ENCODE data around the gene DAO. TPM values are rescaled to one million over a fixed set of nuclear protein-coding genes. Genes with fewer than 3 reads are reported as not detected.

DAO gene
- total and polyA plus RNA-seq, 2 donors, result 0.05 to 0.07 TPM

GRCh38 chr12:108918960-108919642 is 39.2 kb downstream of the DAO start:
- Histone ChIP-seq H3K4me3 (ENCODE audit: low read length in 2 of 2) (no peak overlapping the region), H3K36me3 (ENCODE audit: control insufficient read depth in 2 of 2, insufficient read depth in 2 of 2, low read length in 1 of 2) (no peaks in the 10 kb centered on the region), H3K9me3 (ENCODE audit: control insufficient read depth in 2 of 2, insufficient read depth in 1 of 2, low read length in 1 of 2) (peaks cover 0 to 4% of the 10 kb centered on the region in 2 donors), H3K27ac (ENCODE audit: low read depth in 1 of 2, low read length in 1 of 2) (no peak overlapping the region), H3K27me3 (ENCODE audit: control insufficient read depth in 2 of 2, insufficient read depth in 1 of 2, low read length in 1 of 2) (no peaks in the 10 kb centered on the region), H3K4me1 (ENCODE audit: control insufficient read depth in 2 of 2, insufficient read depth in 2 of 2, low read length in 2 of 2) (no peaks in the 10 kb centered on the region)
- WGBS, result 76% methylated on average over 3 of the region's 3 CpGs
- DNase-seq (ENCODE audit: low read depth in 6 of 9, low spot score in 9 of 9), result no peak

- H3K27me3 ChIP-seq (ENCODE audit: control insufficient read depth in 2 of 2, insufficient read depth in 1 of 2, low read length in 1 of 2), result no peaks in the 10 kb centered on the region
- peaks cover 0 to 4% of the 10 kb centered on the region in 2 donors for H3K9me3 ChIP-seq (ENCODE audit: control insufficient read depth in 2 of 2, insufficient read depth in 1 of 2, low read length in 1 of 2)
- no peak for DNase-seq (ENCODE audit: low read depth in 6 of 9, low spot score in 9 of 9)
- H3K27ac ChIP-seq (ENCODE audit: low read depth in 1 of 2, low read length in 1 of 2), result no peak overlapping the region
- WGBS, result 89% methylated on average over 3 of the region's 3 CpGs
- H3K36me3 ChIP-seq (ENCODE audit: control insufficient read depth in 2 of 2, insufficient read depth in 2 of 2, low read length in 1 of 2), result no peaks in the 10 kb centered on the region
- H3K4me3 ChIP-seq (ENCODE audit: low read length in 2 of 2), result no peak overlapping the region
- no peaks in the 10 kb centered on the region for H3K4me1 ChIP-seq (ENCODE audit: control insufficient read depth in 2 of 2, insufficient read depth in 2 of 2, low read length in 2 of 2)
These were observed 42.1 kb downstream of the DAO start for GRCh38 chr12:108921946-108922345.

GRCh38 chr12:108922918-108923317 is 43.0 kb downstream of the DAO start:
- Histone ChIP-seq H3K27ac (ENCODE audit: low read depth in 1 of 2, low read length in 1 of 2) (no peak overlapping the region), H3K27me3 (ENCODE audit: control insufficient read depth in 2 of 2, insufficient read depth in 1 of 2, low read length in 1 of 2) (no peaks in the 10 kb centered on the region), H3K4me3 (ENCODE audit: low read length in 2 of 2) (no peak overlapping the region), H3K36me3 (ENCODE audit: control insufficient read depth in 2 of 2, insufficient read depth in 2 of 2, low read length in 1 of 2) (no peaks in the 10 kb centered on the region), H3K4me1 (ENCODE audit: control insufficient read depth in 2 of 2, insufficient read depth in 2 of 2, low read length in 2 of 2) (no peaks in the 10 kb centered on the region), H3K9me3 (ENCODE audit: control insufficient read depth in 2 of 2, insufficient read depth in 1 of 2, low read length in 1 of 2) (peaks cover 0 to 4% of the 10 kb centered on the region in 2 donors)
- no peak for DNase-seq (ENCODE audit: low read depth in 6 of 9, low spot score in 9 of 9)
- WGBS, result 96% methylated on average over 3 of the region's 3 CpGs

- no peak overlapping the region for H3K4me3 ChIP-seq (ENCODE audit: low read length in 2 of 2)
- 97% methylated on average over 8 of the region's 8 CpGs for WGBS
These were observed 48.8 kb downstream of the DAO start for GRCh38 chr12:108928695-108929094.

GRCh38 chr12:108930155-108930554 is 50.3 kb downstream of the DAO start:
- Histone ChIP-seq H3K9me3 (ENCODE audit: control insufficient read depth in 2 of 2, insufficient read depth in 1 of 2, low read length in 1 of 2) (peaks cover 0 to 3% of the 10 kb centered on the region in 2 donors), H3K27me3 (ENCODE audit: control insufficient read depth in 2 of 2, insufficient read depth in 1 of 2, low read length in 1 of 2) (no peaks in the 10 kb centered on the region), H3K27ac (ENCODE audit: low read depth in 1 of 2, low read length in 1 of 2) (no peak overlapping the region), H3K4me1 (ENCODE audit: control insufficient read depth in 2 of 2, insufficient read depth in 2 of 2, low read length in 2 of 2) (no peaks in the 10 kb centered on the region), H3K4me3 (ENCODE audit: low read length in 2 of 2) (no peak overlapping the region), H3K36me3 (ENCODE audit: control insufficient read depth in 2 of 2, insufficient read depth in 2 of 2, low read length in 1 of 2) (no peaks in the 10 kb centered on the region)
- 70% methylated on average over 5 of the region's 5 CpGs for WGBS
- no peak for DNase-seq (ENCODE audit: low read depth in 6 of 9, low spot score in 9 of 9)

More at GRCh38 chr12:108928695-108929094, 48.8 kb downstream of the DAO start:
- no peaks in the 10 kb centered on the region for H3K4me1 ChIP-seq (ENCODE audit: control insufficient read depth in 2 of 2, insufficient read depth in 2 of 2, low read length in 2 of 2)
- DNase-seq (ENCODE audit: low read depth in 6 of 9, low spot score in 9 of 9), result no peak
- no peaks in the 10 kb centered on the region for H3K27me3 ChIP-seq (ENCODE audit: control insufficient read depth in 2 of 2, insufficient read depth in 1 of 2, low read length in 1 of 2)
- H3K27ac ChIP-seq (ENCODE audit: low read depth in 1 of 2, low read length in 1 of 2), result no peak overlapping the region
- peaks cover 0 to 3% of the 10 kb centered on the region in 2 donors for H3K9me3 ChIP-seq (ENCODE audit: control insufficient read depth in 2 of 2, insufficient read depth in 1 of 2, low read length in 1 of 2)
- H3K36me3 ChIP-seq (ENCODE audit: control insufficient read depth in 2 of 2, insufficient read depth in 2 of 2, low read length in 1 of 2), result no peaks in the 10 kb centered on the region

- DNase-seq (ENCODE audit: low read depth in 6 of 9, low spot score in 9 of 9), result no peak
- 97% methylated on average over 3 of the region's 3 CpGs for WGBS
- Histone ChIP-seq H3K27ac (ENCODE audit: low read depth in 1 of 2, low read length in 1 of 2) (no peak overlapping the region), H3K27me3 (ENCODE audit: control insufficient read depth in 2 of 2, insufficient read depth in 1 of 2, low read length in 1 of 2) (no peaks in the 10 kb centered on the region), H3K36me3 (ENCODE audit: control insufficient read depth in 2 of 2, insufficient read depth in 2 of 2, low read length in 1 of 2) (no peaks in the 10 kb centered on the region), H3K9me3 (ENCODE audit: control insufficient read depth in 2 of 2, insufficient read depth in 1 of 2, low read length in 1 of 2) (peaks cover 0 to 3% of the 10 kb centered on the region in 2 donors), H3K4me1 (ENCODE audit: control insufficient read depth in 2 of 2, insufficient read depth in 2 of 2, low read length in 2 of 2) (no peaks in the 10 kb centered on the region), H3K4me3 (ENCODE audit: low read length in 2 of 2) (no peak overlapping the region)
These were observed 50.9 kb downstream of the DAO start for GRCh38 chr12:108930756-108931155.

- Histone ChIP-seq H3K27me3 (ENCODE audit: control insufficient read depth in 2 of 2, insufficient read depth in 1 of 2, low read length in 1 of 2) (no peaks in the 10 kb centered on the region), H3K27ac (ENCODE audit: low read depth in 1 of 2, low read length in 1 of 2) (no peak overlapping the region), H3K9me3 (ENCODE audit: control insufficient read depth in 2 of 2, insufficient read depth in 1 of 2, low read length in 1 of 2) (peaks cover 0 to 3% of the 10 kb centered on the region in 2 donors), H3K4me1 (ENCODE audit: control insufficient read depth in 2 of 2, insufficient read depth in 2 of 2, low read length in 2 of 2) (no peaks in the 10 kb centered on the region), H3K4me3 (ENCODE audit: low read length in 2 of 2) (no peak overlapping the region), H3K36me3 (ENCODE audit: control insufficient read depth in 2 of 2, insufficient read depth in 2 of 2, low read length in 1 of 2) (no peaks in the 10 kb centered on the region)
- DNase-seq (ENCODE audit: low read depth in 6 of 9, low spot score in 9 of 9), result no peak
- WGBS, result 94% methylated on average over 6 of the region's 6 CpGs
These were observed 54.1 kb downstream of the DAO start for GRCh38 chr12:108933949-108934348.

GRCh38 chr12:108935159-108935763 is 55.4 kb downstream of the DAO start:
- Histone ChIP-seq H3K4me1 (ENCODE audit: control insufficient read depth in 2 of 2, insufficient read depth in 2 of 2, low read length in 2 of 2) (no peaks in the 10 kb centered on the region), H3K27me3 (ENCODE audit: control insufficient read depth in 2 of 2, insufficient read depth in 1 of 2, low read length in 1 of 2) (no peaks in the 10 kb centered on the region), H3K36me3 (ENCODE audit: control insufficient read depth in 2 of 2, insufficient read depth in 2 of 2, low read length in 1 of 2) (no peaks in the 10 kb centered on the region), H3K4me3 (ENCODE audit: low read length in 2 of 2) (no peak overlapping the region), H3K9me3 (ENCODE audit: control insufficient read depth in 2 of 2, insufficient read depth in 1 of 2, low read length in 1 of 2) (peaks cover 0 to 3% of the 10 kb centered on the region in 2 donors), H3K27ac (ENCODE audit: low read depth in 1 of 2, low read length in 1 of 2) (no peak overlapping the region)
- 92% methylated on average over 7 of the region's 7 CpGs for WGBS
- DNase-seq (ENCODE audit: low read depth in 6 of 9, low spot score in 9 of 9), result no peak

- no peaks in the 10 kb centered on the region for H3K27me3 ChIP-seq (ENCODE audit: control insufficient read depth in 2 of 2, insufficient read depth in 1 of 2, low read length in 1 of 2)
- no peaks in the 10 kb centered on the region for H3K9me3 ChIP-seq (ENCODE audit: control insufficient read depth in 2 of 2, insufficient read depth in 1 of 2, low read length in 1 of 2)
- H3K4me1 ChIP-seq (ENCODE audit: control insufficient read depth in 2 of 2, insufficient read depth in 2 of 2, low read length in 2 of 2), result no peaks in the 10 kb centered on the region
- H3K27ac ChIP-seq (ENCODE audit: low read depth in 1 of 2, low read length in 1 of 2), result no peak overlapping the region
- no peak overlapping the region for H3K4me3 ChIP-seq (ENCODE audit: low read length in 2 of 2)
- 93% methylated on average over 13 of the region's 13 CpGs for WGBS
- H3K36me3 ChIP-seq (ENCODE audit: control insufficient read depth in 2 of 2, insufficient read depth in 2 of 2, low read length in 1 of 2), result no peaks in the 10 kb centered on the region
- DNase-seq (ENCODE audit: low read depth in 6 of 9, low spot score in 9 of 9), result no peak
These were observed 58.5 kb downstream of the DAO start for GRCh38 chr12:108938247-108938924.

Measured in thymus (tissue), 11 donors.